ENCODE results near the gene NUDT5.
A peak's percentile ranks its signal among the peaks of the same experiment; 100 is the strongest.
"Not testable (repeated sequence)": the region's sequence is repeated elsewhere in the genome, so short reads cannot be mapped to it uniquely, and the experiment has no call there.

NUDT5 gene

DNA sequence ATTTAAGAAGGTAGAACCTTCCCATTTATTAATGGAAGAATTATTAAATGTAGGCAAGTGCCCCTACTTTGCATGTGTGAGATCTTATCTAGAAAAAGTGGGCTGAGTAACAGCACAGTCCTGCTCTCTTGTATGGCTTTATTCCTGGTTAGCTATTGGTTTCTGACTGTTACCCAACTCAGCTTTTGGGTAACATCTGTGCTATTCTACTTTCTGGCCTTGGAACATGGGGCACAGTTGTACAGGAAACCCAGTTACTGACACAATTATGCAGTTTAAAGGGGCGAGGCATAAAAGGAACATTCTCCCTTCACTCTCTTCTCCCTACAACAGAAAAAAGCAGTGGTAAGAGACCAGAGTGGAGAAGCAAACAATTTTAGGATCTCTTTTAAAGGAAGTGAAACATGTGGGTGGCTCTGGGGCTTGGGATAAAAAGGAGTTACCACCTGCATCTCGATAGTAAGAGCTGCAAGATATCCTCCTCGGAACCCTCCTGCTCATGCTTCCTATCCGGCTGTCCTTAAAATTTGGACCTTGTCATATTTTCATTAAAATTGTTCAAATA is 16.0 kb downstream of the NUDT5 start:
- peak overlapping the region; percentile 47 for H3K27ac ChIP-seq (replicated peaks)
- DNase-seq (ENCODE audit: low read depth in 1 of 2, low spot score in 1 of 2) = peak; percentile 28 to 57
- H3K4me3 ChIP-seq (replicated peaks; ENCODE audit: insufficient read depth, low read length) = no peak overlapping the region
- 0 out of 2 replicates have a peak, but pooled peaks have one; percentile 25 for TF ChIP-seq POLR2AphosphoS5 (IDR thresholded peaks at IDR 0.05; ENCODE audit: low read depth)
- no peak for TF ChIP-seq GABPA (IDR thresholded peaks at IDR 0.05; ENCODE audit: low read depth)
- peak; percentile 13; the same call in 1 of the 2 replicates for TF ChIP-seq SPI1 (IDR thresholded peaks at IDR 0.05; ENCODE audit: borderline replicate concordance, low read depth)
- TF ChIP-seq, protein P1, sequence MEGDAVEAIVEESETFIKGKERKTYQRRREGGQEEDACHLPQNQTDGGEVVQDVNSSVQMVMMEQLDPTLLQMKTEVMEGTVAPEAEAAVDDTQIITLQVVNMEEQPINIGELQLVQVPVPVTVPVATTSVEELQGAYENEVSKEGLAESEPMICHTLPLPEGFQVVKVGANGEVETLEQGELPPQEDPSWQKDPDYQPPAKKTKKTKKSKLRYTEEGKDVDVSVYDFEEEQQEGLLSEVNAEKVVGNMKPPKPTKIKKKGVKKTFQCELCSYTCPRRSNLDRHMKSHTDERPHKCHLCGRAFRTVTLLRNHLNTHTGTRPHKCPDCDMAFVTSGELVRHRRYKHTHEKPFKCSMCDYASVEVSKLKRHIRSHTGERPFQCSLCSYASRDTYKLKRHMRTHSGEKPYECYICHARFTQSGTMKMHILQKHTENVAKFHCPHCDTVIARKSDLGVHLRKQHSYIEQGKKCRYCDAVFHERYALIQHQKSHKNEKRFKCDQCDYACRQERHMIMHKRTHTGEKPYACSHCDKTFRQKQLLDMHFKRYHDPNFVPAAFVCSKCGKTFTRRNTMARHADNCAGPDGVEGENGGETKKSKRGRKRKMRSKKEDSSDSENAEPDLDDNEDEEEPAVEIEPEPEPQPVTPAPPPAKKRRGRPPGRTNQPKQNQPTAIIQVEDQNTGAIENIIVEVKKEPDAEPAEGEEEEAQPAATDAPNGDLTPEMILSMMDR (IDR thresholded peaks at IDR 0.05; ENCODE audit: insufficient read depth, low read length) = no peak
- TF ChIP-seq REST (IDR thresholded peaks at IDR 0.05; ENCODE audit: insufficient replicate concordance, low read depth) = no peak
- H3K27me3 ChIP-seq (ENCODE audit: insufficient read depth, poor library complexity, severe bottlenecking) = no peaks in the 10 kb centered on the region

GRCh38 chr10:12177642-12178041 is 18.0 kb downstream of the NUDT5 start:
- Histone ChIP-seq H3K27ac (replicated peaks) (no peak overlapping the region), H3K4me3 (replicated peaks; ENCODE audit: insufficient read depth, low read length) (no peak overlapping the region), H3K27me3 (ENCODE audit: insufficient read depth, poor library complexity, severe bottlenecking) (no peaks in the 10 kb centered on the region)
- DNase-seq (ENCODE audit: low read depth in 1 of 2, low spot score in 1 of 2) = no peak
- no peak for TF ChIP-seq SPI1 (IDR thresholded peaks at IDR 0.05; ENCODE audit: borderline replicate concordance, low read depth)
- no peak for TF ChIP-seq REST (IDR thresholded peaks at IDR 0.05; ENCODE audit: insufficient replicate concordance, low read depth)
- TF ChIP-seq, protein P1 (IDR thresholded peaks at IDR 0.05; ENCODE audit: insufficient read depth, low read length) = no peak
- no peak for TF ChIP-seq POLR2AphosphoS5 (IDR thresholded peaks at IDR 0.05; ENCODE audit: low read depth)
- no peak for TF ChIP-seq GABPA (IDR thresholded peaks at IDR 0.05; ENCODE audit: low read depth)

GRCh38 chr10:12171512-12171911 is 24.2 kb downstream of the NUDT5 start:
- not testable (repeated sequence) for H3K27me3 ChIP-seq (ENCODE audit: insufficient read depth, poor library complexity, severe bottlenecking); H3K27ac ChIP-seq (replicated peaks); DNase-seq (ENCODE audit: low read depth in 1 of 2, low spot score in 1 of 2); H3K4me3 ChIP-seq (replicated peaks; ENCODE audit: insufficient read depth, low read length)

DNA sequence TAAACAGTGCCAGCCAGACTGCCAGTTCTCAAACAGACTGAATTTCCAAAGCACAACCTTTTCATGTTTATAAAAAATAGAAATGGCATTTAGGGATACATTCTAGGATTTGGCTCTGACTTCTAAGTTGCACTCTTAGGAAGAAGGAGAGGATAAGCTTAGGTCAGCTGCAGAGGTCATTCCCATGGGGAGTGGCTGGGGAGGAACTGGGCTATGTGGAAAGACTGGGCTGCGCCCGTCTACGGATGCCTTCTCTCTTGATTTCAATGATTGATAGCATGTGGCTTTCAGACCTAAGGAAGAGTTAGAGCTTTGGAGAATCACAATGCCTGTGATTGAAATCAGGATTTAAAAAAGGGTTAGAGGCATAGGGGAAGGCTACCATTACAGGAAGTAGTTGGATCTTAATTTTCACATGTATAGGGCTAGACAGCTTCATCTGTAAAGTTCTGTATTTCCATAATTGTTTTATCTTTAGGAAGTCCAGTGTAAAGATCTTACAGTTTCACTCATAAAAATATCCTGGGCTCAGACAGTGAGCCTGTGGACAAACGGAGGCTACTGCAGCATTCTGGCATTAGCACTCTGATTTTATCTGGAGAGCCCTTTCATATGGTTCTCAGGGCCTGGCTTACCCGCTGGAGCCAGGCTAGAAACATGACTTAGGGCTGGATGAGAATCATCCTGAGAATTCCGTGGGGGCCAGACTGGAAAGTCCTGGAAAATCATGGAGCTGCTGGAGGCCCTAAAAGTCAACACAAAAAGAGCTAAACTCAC is 29.5 kb downstream of the NUDT5 start:
- DNase-seq (ENCODE audit: low read depth in 1 of 2, low spot score in 1 of 2) = no peak
- Histone ChIP-seq H3K4me3 (replicated peaks; ENCODE audit: insufficient read depth, low read length) (no peak overlapping the region), H3K27ac (replicated peaks) (no peak overlapping the region), H3K27me3 (ENCODE audit: insufficient read depth, poor library complexity, severe bottlenecking) (no peaks in the 10 kb centered on the region)
- TF ChIP-seq GABPA (IDR thresholded peaks at IDR 0.05; ENCODE audit: low read depth) = no peak
- TF ChIP-seq, protein P1 (IDR thresholded peaks at IDR 0.05; ENCODE audit: insufficient read depth, low read length) = no peak

Measured in HL-60 (cell line).